H9 (cell line): ENCODE measurements around the gene CCNJL. TPM values are rescaled to one million over a fixed set of nuclear protein-coding genes. Genes with fewer than 3 reads are reported as not detected.
A peak's percentile ranks its signal among the peaks of the same experiment; 100 is the strongest.

Experiments used
- DNase-seq: peaks from one replicate; pipeline ENCODE4 v3.0.0-alpha.2; 2017
- H2AFZ ChIP-seq: one replicate; pipeline ENCODE4 v1.6.1; 2013; ENCODE audit warnings: mild to moderate bottlenecking, low read length, control low read depth, moderate library complexity
- H2AK5ac ChIP-seq: 2 replicates; pipeline ENCODE4 v1.6.1; 2013; ENCODE audit warnings: low read length, control low read depth, mixed read lengths; ENCODE audit not compliant: insufficient read length
- H2BK120ac ChIP-seq: one replicate; pipeline ENCODE4 v1.6.1; 2013; ENCODE audit warnings: low read depth, mild to moderate bottlenecking, low read length, control low read depth, inconsistent platforms; ENCODE audit not compliant: poor library complexity, severe bottlenecking
- H2BK12ac ChIP-seq: 2 replicates; pipeline ENCODE4 v1.6.1; 2013; ENCODE audit warnings: low read length, control low read depth, mixed read lengths, low read depth; ENCODE audit not compliant: insufficient read length
- H2BK15ac ChIP-seq: 2 replicates; pipeline ENCODE4 v1.6.1; 2013; ENCODE audit warnings: low read depth, low read length, control low read depth
- H2BK20ac ChIP-seq: one replicate; pipeline ENCODE4 v1.6.1; 2013; ENCODE audit warnings: low read depth, mild to moderate bottlenecking, low read length, control low read depth, inconsistent platforms; ENCODE audit not compliant: poor library complexity, severe bottlenecking
- H2BK5ac ChIP-seq: 2 replicates; pipeline ENCODE4 v1.6.1; 2013; ENCODE audit warnings: low read length, control low read depth, mixed read lengths; ENCODE audit not compliant: insufficient read length
- H3K14ac ChIP-seq: 2 replicates; pipeline ENCODE4 v1.6.1; 2013; ENCODE audit warnings: low read length, control low read depth; ENCODE audit not compliant: insufficient read depth
- H3K18ac ChIP-seq: 2 replicates; pipeline ENCODE4 v1.6.1; 2013; ENCODE audit warnings: low read depth, mild to moderate bottlenecking, mixed read lengths, low read length, control low read depth; ENCODE audit not compliant: insufficient read length
- H3K23ac ChIP-seq: 2 replicates; pipeline ENCODE4 v1.6.1; 2013; ENCODE audit warnings: low read length, control low read depth, mixed read lengths, low read depth; ENCODE audit not compliant: insufficient read length
- H3K23me2 ChIP-seq: 2 replicates; pipeline ENCODE4 v1.6.1; 2013; ENCODE audit warnings: low read depth, mild to moderate bottlenecking, mixed read lengths, low read length, control low read depth; ENCODE audit not compliant: insufficient read length, poor library complexity, severe bottlenecking
- H3K27ac ChIP-seq: 2 replicates; pipeline ENCODE4 v1.5.1; 2013; ENCODE audit warnings: low read length, control low read depth, mixed read lengths, low read depth; ENCODE audit not compliant: insufficient read length
- H3K27me3 ChIP-seq: 2 replicates; pipeline ENCODE4 v1.6.1; 2013; ENCODE audit warnings: low read length, control low read depth, inconsistent platforms; ENCODE audit not compliant: insufficient read depth
- H3K4ac ChIP-seq: 2 replicates; pipeline ENCODE4 v1.6.1; 2013; ENCODE audit warnings: low read depth, mild to moderate bottlenecking, control low read depth, inconsistent platforms, low read length, moderate library complexity
- H3K4me1 ChIP-seq: 2 replicates; pipeline ENCODE4 v1.6.1; 2013; ENCODE audit warnings: low read length, control low read depth, inconsistent platforms; ENCODE audit not compliant: insufficient read depth
- H3K4me2 ChIP-seq: 2 replicates; pipeline ENCODE4 v1.6.1; 2013; ENCODE audit warnings: low read length, control low read depth, mixed read lengths; ENCODE audit not compliant: insufficient read length, insufficient read depth
- H3K56ac ChIP-seq: 2 replicates; pipeline ENCODE4 v1.6.1; 2013; ENCODE audit warnings: low read depth, mild to moderate bottlenecking, mixed read lengths, low read length, control low read depth; ENCODE audit not compliant: insufficient read length
- H3K79me1 ChIP-seq: 2 replicates; pipeline ENCODE4 v1.6.1; 2013; ENCODE audit warnings: low read depth, mild to moderate bottlenecking, moderate library complexity, low read length, control low read depth, inconsistent platforms; ENCODE audit not compliant: insufficient read depth, poor library complexity, severe bottlenecking
- H3K79me2 ChIP-seq: 2 replicates; pipeline ENCODE4 v1.6.1; 2013; ENCODE audit warnings: low read length, control low read depth, inconsistent platforms; ENCODE audit not compliant: insufficient read depth
- H3K9ac ChIP-seq: 2 replicates; pipeline ENCODE4 v1.6.1; 2013; ENCODE audit warnings: low read length, control low read depth, mixed read lengths; ENCODE audit not compliant: insufficient read length; ENCODE audit errors: extremely low read depth
- H3K9me3 ChIP-seq: one replicate; pipeline ENCODE4 v1.6.1; 2013; ENCODE audit warnings: low read depth, low read length, inconsistent platforms; ENCODE audit not compliant: control insufficient read depth
- H3T11ph ChIP-seq: one replicate; pipeline ENCODE4 v1.6.1; 2013; ENCODE audit warnings: mild to moderate bottlenecking, low read length, control low read depth, inconsistent platforms
- H4K20me1 ChIP-seq: one replicate; pipeline ENCODE4 v1.6.1; 2013; ENCODE audit not compliant: control insufficient read depth, insufficient read length, insufficient read depth
- H4K5ac ChIP-seq: 2 replicates; pipeline ENCODE4 v1.6.1; 2013; ENCODE audit warnings: low read depth, mild to moderate bottlenecking, mixed read lengths, low read length, control low read depth; ENCODE audit not compliant: insufficient read length
- H4K8ac ChIP-seq: replicated peaks from 2 replicates; pipeline ENCODE4 v1.6.1; 2013; ENCODE audit warnings: low read length, control low read depth, mixed read lengths, low read depth; ENCODE audit not compliant: insufficient read length
- H4K91ac ChIP-seq: 2 replicates; pipeline ENCODE4 v1.6.1; 2013; ENCODE audit warnings: low read depth, mild to moderate bottlenecking, moderate library complexity, mixed read lengths, low read length, control low read depth; ENCODE audit not compliant: insufficient read length
- H3K27ac Mint-ChIP-seq, 3 experiments: 2 replicates in 2 of 3; 3 replicates in 1 of 3; pipeline ENCODE4 v1.8.0; 2020 to 2021; ENCODE audit warnings: mixed read lengths in 3 of 3, mild to moderate bottlenecking in 1 of 3, moderate library complexity in 1 of 3
- H3K27me3 Mint-ChIP-seq: 2 replicates; pipeline ENCODE4 v1.8.0; 2021; ENCODE audit warnings: low read depth, mild to moderate bottlenecking, moderate library complexity, mixed read lengths
- H3K36me3 Mint-ChIP-seq, 3 experiments: 2 replicates in 2 of 3; 3 replicates in 1 of 3; pipeline ENCODE4 v1.8.0; 2020 to 2021; ENCODE audit warnings: low read depth in 3 of 3, mixed read lengths in 3 of 3; ENCODE audit not compliant: insufficient read depth in 1 of 3
- H3K4me1 Mint-ChIP-seq, 2 experiments: 2 replicates each; pipeline ENCODE4 v1.8.0; 2020; ENCODE audit warnings: mixed read lengths in 2 of 2
- H3K4me3 Mint-ChIP-seq, 2 experiments: 2 replicates in 1 of 2; 3 replicates in 1 of 2; pipeline ENCODE4 v1.8.0; 2020 to 2021; ENCODE audit warnings: mild to moderate bottlenecking in 2 of 2, mixed read lengths in 2 of 2, moderate library complexity in 1 of 2
- H3K9me3 Mint-ChIP-seq, 2 experiments: 2 replicates in 1 of 2; 3 replicates in 1 of 2; pipeline ENCODE4 v1.8.0; 2020; ENCODE audit warnings: mild to moderate bottlenecking in 2 of 2, mixed read lengths in 2 of 2, moderate library complexity in 1 of 2
- CTCF ChIP-seq: fragments of 200-600 bp; sonication (generic); conservative IDR thresholded peaks from 3 replicates; pipeline ENCODE4 v1.8.0; 2021; ENCODE audit warnings: antibody characterized with exemption, mild to moderate bottlenecking
- WGBS: extraction: QIAGEN DNeasy Blood & Tissue Kit; methylation state at CpG from one replicate; pipeline ENCODE4 v1.1.7; 2013; ENCODE audit warnings: missing lambda C conversion rate, low lambda C conversion rate, mixed read lengths; ENCODE audit not compliant: insufficient read length; ENCODE audit errors: extremely low coverage; 5-methylcytosine and 5-hydroxymethylcytosine counted together
- total RNA-seq: library from RNA; stranded (reverse); gene quantifications from 2 replicates; pipeline ENCODE4 v1.2.1, GENCODE V29; 2021

The CCNJL gene
- total RNA-seq, 1 experiment from 2014 or later = 26.9 TPM

- peak overlapping the region; percentile 81 to 89 for H3K4me3 Mint-ChIP-seq
- peak overlapping the region; percentile 29 for H3K27ac ChIP-seq
- TF ChIP-seq CTCF = no peak
- H3K23me2 ChIP-seq = peaks cover 12% of the 10 kb centered on the region
- no peak overlapping the region for H3T11ph ChIP-seq
- peak overlapping the region; percentile 22 for H2BK5ac ChIP-seq
- no peak overlapping the region for H2AK5ac ChIP-seq
- H3K23ac ChIP-seq = no peak overlapping the region
- H4K8ac ChIP-seq = no peak overlapping the region
- peaks cover 4% of the 10 kb centered on the region; the same call in 1 of the 2 replicates for H3K79me2 ChIP-seq
- H3K4me1 Mint-ChIP-seq = peaks cover 36 to 45% of the 10 kb centered on the region in 2 experiments
- no peaks in the 10 kb centered on the region for H4K20me1 ChIP-seq
- no peak overlapping the region for H2BK12ac ChIP-seq
- H3K9me3 Mint-ChIP-seq = no peaks in the 10 kb centered on the region; a peak in 3 of 5 replicates
- no peak overlapping the region; the same call in 1 of the 2 replicates for H3K4ac ChIP-seq
- H2BK15ac ChIP-seq = no peak overlapping the region
- no peak overlapping the region for H2BK20ac ChIP-seq
- H3K36me3 Mint-ChIP-seq = peaks cover 17 to 18% (median 18%) of the 10 kb centered on the region in 3 experiments; a peak in 6 of 7 replicates
- peaks cover 10% of the 10 kb centered on the region for H3K4me1 ChIP-seq
- DNase-seq = no peak
- H3K27ac Mint-ChIP-seq = peak overlapping the region; percentile 91 to 94 (median 93)
- no peak overlapping the region for H3K56ac ChIP-seq
- no CpG with 5 or more reads among the region's 8 CpGs for WGBS
- no peak overlapping the region for H2BK120ac ChIP-seq
- H2AFZ ChIP-seq = peak overlapping the region; percentile 95
- H3K27me3 ChIP-seq = no peaks in the 10 kb centered on the region
- peak overlapping the region; percentile 84 for H3K4me2 ChIP-seq
- no peak overlapping the region for H4K5ac ChIP-seq
- no peaks in the 10 kb centered on the region for H3K79me1 ChIP-seq
- no peaks in the 10 kb centered on the region; the same call in 1 of the 2 replicates for H3K27me3 Mint-ChIP-seq
- peak overlapping the region; percentile 93 for H3K18ac ChIP-seq
- no peaks in the 10 kb centered on the region for H3K9me3 ChIP-seq
- no peak overlapping the region for H4K91ac ChIP-seq
- peak overlapping the region; percentile 87 for H3K9ac ChIP-seq
- H3K14ac ChIP-seq = no peak overlapping the region
Observed at GRCh38 chr5:160312960-160313727, 780 bp upstream of the CCNJL start.
